ENCODE results near the gene DSC2. TPM values are rescaled to one million over a fixed set of nuclear protein-coding genes. Genes with fewer than 3 reads are reported as not detected.
"Not testable (repeated sequence)": the region's sequence is repeated elsewhere in the genome, so short reads cannot be mapped to it uniquely, and the experiment has no call there.

DSC2 gene
- total and polyA plus RNA-seq, 5 experiments from 2014 or later = not detected

- DNase-seq, POLR2A ChIA-PET, H3K36me3 Mint-ChIP-seq, H3K27ac Mint-ChIP-seq, H3K4me3 Mint-ChIP-seq, ATAC-seq: not testable (repeated sequence)
- H3K4me1 Mint-ChIP-seq = peaks cover 4 to 12% (median 5%) of the 10 kb centered on the region in 4 donors
- H3K9me3 Mint-ChIP-seq = peaks cover 0 to 14% (median 1%) of the 10 kb centered on the region in 9 donors
- peaks cover 12 to 36% (median 24%) of the 10 kb centered on the region in 5 donors for H3K27me3 Mint-ChIP-seq
Measured at GRCh38 chr18:31037686-31038085, 64.5 kb downstream of the DSC2 start.

- Mint-ChIP-seq H3K4me3 (no peak overlapping the region), H3K27me3 (peaks cover 3 to 11% (median 5%) of the 10 kb centered on the region in 5 donors), H3K4me1 (no peaks in the 10 kb centered on the region), H3K27ac (no peak overlapping the region), H3K9me3 (peaks cover 0 to 2% (median 0%) of the 10 kb centered on the region in 9 donors), H3K36me3 (no peaks in the 10 kb centered on the region)
- no peak for ATAC-seq
- POLR2A ChIA-PET = no interaction called here
- no peak for DNase-seq
Measured at GRCh38 chr18:31034541-31034940, 67.7 kb downstream of the DSC2 start.

GRCh38 chr18:31030574-31031278, 71.5 kb downstream of the DSC2 start:
- Mint-ChIP-seq H3K27ac (no peak overlapping the region), H3K4me1 (no peaks in the 10 kb centered on the region), H3K4me3 (no peak overlapping the region), H3K36me3 (no peaks in the 10 kb centered on the region), H3K9me3 (peaks cover 0 to 2% (median 0%) of the 10 kb centered on the region in 9 donors), H3K27me3 (peaks cover 0 to 5% (median 0%) of the 10 kb centered on the region in 5 donors)
- POLR2A ChIA-PET = no interaction called here
- ATAC-seq = no peak
- no peak for DNase-seq

GRCh38 chr18:31015715-31016434, 86.3 kb downstream of the DSC2 start:
- peaks cover 0 to 10% (median 2%) of the 10 kb centered on the region in 9 donors for H3K9me3 Mint-ChIP-seq
- ATAC-seq (no peak), DNase-seq (no peak)
- peaks cover 0 to 3% (median 0%) of the 10 kb centered on the region in 5 donors for H3K27me3 Mint-ChIP-seq
- H3K36me3 Mint-ChIP-seq = no peaks in the 10 kb centered on the region
- no peak overlapping the region for H3K4me3 Mint-ChIP-seq
- no peaks in the 10 kb centered on the region for H3K4me1 Mint-ChIP-seq
- POLR2A ChIA-PET = no interaction called here
- peak overlapping the region in 1 of 10 donors; percentile 68 for H3K27ac Mint-ChIP-seq

- POLR2A ChIA-PET, H3K4me1 Mint-ChIP-seq, H3K36me3 Mint-ChIP-seq, H3K9me3 Mint-ChIP-seq, H3K4me3 Mint-ChIP-seq, H3K27me3 Mint-ChIP-seq, DNase-seq, H3K27ac Mint-ChIP-seq, ATAC-seq: not testable (repeated sequence)
Measured at GRCh38 chr18:31011455-31011854, 90.8 kb downstream of the DSC2 start.

- Mint-ChIP-seq H3K36me3 (no peaks in the 10 kb centered on the region), H3K4me3 (no peak overlapping the region), H3K4me1 (no peaks in the 10 kb centered on the region), H3K27ac (no peak overlapping the region), H3K27me3 (no peaks in the 10 kb centered on the region), H3K9me3 (peaks cover 0 to 2% (median 0%) of the 10 kb centered on the region in 9 donors)
- no peak for ATAC-seq
- no peak for DNase-seq
- POLR2A ChIA-PET = no interaction called here
Measured at GRCh38 chr18:31010601-31011000, 91.6 kb downstream of the DSC2 start.

Other genes starting within 250 kb of the DSC2 start
- gene DSC3, start 59.7 kb downstream of the DSC2 start, total RNA-seq = not detected
- gene DSC3, start 59.7 kb downstream of the DSC2 start, polyA plus RNA-seq = not detected
- gene DSC1, start 60.4 kb upstream of the DSC2 start, total RNA-seq = 10 to 100 TPM; 11.3 to 13.0 TPM
- 10 to 100 TPM; 15.0 to 26.0 (median 18.2) TPM for gene DSC1, start 60.4 kb upstream of the DSC2 start, polyA plus RNA-seq
- not detected for gene DSG1, start 215.7 kb upstream of the DSC2 start, total RNA-seq
- not detected for gene DSG1, start 215.7 kb upstream of the DSC2 start, polyA plus RNA-seq